Esophagus (tissue), 2 donors: ENCODE measurements around the gene HNRNPF. TPM values are rescaled to one million over a fixed set of nuclear protein-coding genes. Genes with fewer than 3 reads are reported as not detected.
A peak's percentile ranks its signal among the peaks of the same experiment; 100 is the strongest.
"Not testable (repeated sequence)": the region's sequence is repeated elsewhere in the genome, so short reads cannot be mapped to it uniquely, and the experiment has no call there.

Experiments used
- H3K27ac ChIP-seq, 2 donors: one replicate each; pipeline ENCODE4 v1.5.1; 2013; ENCODE audit warnings: low read depth in 2 of 2, mild to moderate bottlenecking in 2 of 2, inconsistent platforms in 1 of 2, low read length in 1 of 2, moderate library complexity in 1 of 2
- H3K27me3 ChIP-seq, 2 donors: one replicate each; pipeline ENCODE4 v1.6.1; 2013; ENCODE audit warnings: low read length in 2 of 2, control low read depth in 1 of 2, mild to moderate bottlenecking in 1 of 2; ENCODE audit not compliant: insufficient read depth in 2 of 2, control insufficient read depth in 1 of 2
- H3K36me3 ChIP-seq, 2 donors: one replicate each; pipeline ENCODE4 v1.6.1; 2013; ENCODE audit warnings: low read length in 1 of 2; ENCODE audit not compliant: control insufficient read depth in 2 of 2, insufficient read depth in 2 of 2
- H3K4me1 ChIP-seq, 2 donors: one replicate each; pipeline ENCODE4 v1.6.1; 2013; ENCODE audit warnings: low read length in 1 of 2; ENCODE audit not compliant: control insufficient read depth in 2 of 2, insufficient read depth in 2 of 2
- H3K4me3 ChIP-seq, 2 donors: one replicate each; pipeline ENCODE4 v1.5.1; 2013; ENCODE audit warnings: low read length in 2 of 2, mild to moderate bottlenecking in 2 of 2, low read depth in 1 of 2, moderate library complexity in 1 of 2
- H3K9me3 ChIP-seq, 2 donors: one replicate each; pipeline ENCODE4 v1.6.1; 2013; ENCODE audit warnings: mild to moderate bottlenecking in 2 of 2, low read depth in 1 of 2, low read length in 1 of 2, moderate library complexity in 1 of 2; ENCODE audit not compliant: control insufficient read depth in 2 of 2, insufficient read depth in 1 of 2
- WGBS, 2 donors: extraction: QIAGEN DNeasy Blood & Tissue Kit; methylation state at CpG; one replicate each; pipeline ENCODE4 v1.1.7; 2013; 5-methylcytosine and 5-hydroxymethylcytosine counted together
- polyA plus RNA-seq, 2 donors: library from polyadenylated mRNA; stranded (reverse); fragments of 200-250 nt; gene quantifications; one replicate each; pipeline ENCODE4 v1.2.3, GENCODE V29; 2013
- donor health status: healthy with polysubstance abuse.
- donor health status: Bipolar disorder and iron deficiency.

The HNRNPF gene
- polyA plus RNA-seq, 2 donors = 59.1 to 128 TPM

DNA sequence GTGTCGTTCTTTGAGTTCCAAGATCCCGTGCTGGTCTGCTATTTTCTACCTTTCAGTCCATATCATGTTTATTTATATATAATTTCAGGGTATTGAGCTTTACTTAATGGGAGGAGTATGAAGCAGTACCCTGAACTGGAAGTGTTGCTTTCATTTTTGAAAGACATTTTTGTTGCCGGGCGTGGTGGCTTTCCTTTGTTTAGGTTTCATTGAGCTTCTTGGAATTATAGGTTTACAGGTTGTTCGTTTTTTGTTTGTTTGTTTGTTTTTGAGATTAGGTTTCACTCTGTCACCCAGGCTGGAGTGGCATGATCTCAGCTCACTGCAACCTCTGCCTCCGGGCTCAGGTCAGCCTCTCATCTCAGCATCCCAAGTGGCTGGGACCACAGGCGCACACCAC lies 35.3 kb upstream of the HNRNPF start:
- peaks cover 0 to 3% of the 10 kb centered on the region in 2 donors for H3K4me1 ChIP-seq
- no peak overlapping the region for H3K27ac ChIP-seq
- H3K9me3 ChIP-seq = no peaks in the 10 kb centered on the region
- H3K4me3 ChIP-seq = no peak overlapping the region
- WGBS, 2 donors = 79 to 81% methylated on average over 7 of the region's 7 CpGs
- no peaks in the 10 kb centered on the region for H3K27me3 ChIP-seq
- no peaks in the 10 kb centered on the region for H3K36me3 ChIP-seq

GRCh38 chr10:43440463-43441134 lies 31.6 kb upstream of the HNRNPF start:
- Histone ChIP-seq H3K36me3 (no peaks in the 10 kb centered on the region), H3K4me3 (no peak overlapping the region), H3K4me1 (peaks cover 0 to 3% of the 10 kb centered on the region in 2 donors), H3K27ac (no peak overlapping the region), H3K9me3 (no peaks in the 10 kb centered on the region), H3K27me3 (no peaks in the 10 kb centered on the region)
- WGBS, 2 donors = 86 to 87% methylated on average over 5 of the region's 5 CpGs

GRCh38 chr10:43437141-43437870 lies 28.3 kb upstream of the HNRNPF start:
- Histone ChIP-seq H3K4me1 (no peaks in the 10 kb centered on the region), H3K36me3 (no peaks in the 10 kb centered on the region), H3K9me3 (no peaks in the 10 kb centered on the region), H3K4me3 (peak overlapping the region; percentile 76 to 90), H3K27ac (peak overlapping the region; percentile 95 to 98), H3K27me3 (no peaks in the 10 kb centered on the region)
- 4 to 7% methylated on average over 28 to 30 of the region's 30 CpGs for WGBS, 2 donors

GRCh38 chr10:43436291-43437140 lies 27.5 kb upstream of the HNRNPF start, which contains the start of gene ZNF487:
ZNF487 (plus strand) TSS chr10:43437111; CDS start chr10:43475814, 38,703 bp downstream.
- H3K36me3 ChIP-seq = no peaks in the 10 kb centered on the region
- H3K27ac ChIP-seq = peak within 1 kb of the TSS; percentile 95 to 98
- peak within 1 kb of the TSS; percentile 76 to 90 for H3K4me3 ChIP-seq
- H3K9me3 ChIP-seq = no peaks in the 10 kb centered on the region
- no peaks in the 10 kb centered on the region for H3K4me1 ChIP-seq
- H3K27me3 ChIP-seq = no peaks in the 10 kb centered on the region
- WGBS, 2 donors = 0% methylated on average over 60 to 69 of the region's 69 CpGs

DNA sequence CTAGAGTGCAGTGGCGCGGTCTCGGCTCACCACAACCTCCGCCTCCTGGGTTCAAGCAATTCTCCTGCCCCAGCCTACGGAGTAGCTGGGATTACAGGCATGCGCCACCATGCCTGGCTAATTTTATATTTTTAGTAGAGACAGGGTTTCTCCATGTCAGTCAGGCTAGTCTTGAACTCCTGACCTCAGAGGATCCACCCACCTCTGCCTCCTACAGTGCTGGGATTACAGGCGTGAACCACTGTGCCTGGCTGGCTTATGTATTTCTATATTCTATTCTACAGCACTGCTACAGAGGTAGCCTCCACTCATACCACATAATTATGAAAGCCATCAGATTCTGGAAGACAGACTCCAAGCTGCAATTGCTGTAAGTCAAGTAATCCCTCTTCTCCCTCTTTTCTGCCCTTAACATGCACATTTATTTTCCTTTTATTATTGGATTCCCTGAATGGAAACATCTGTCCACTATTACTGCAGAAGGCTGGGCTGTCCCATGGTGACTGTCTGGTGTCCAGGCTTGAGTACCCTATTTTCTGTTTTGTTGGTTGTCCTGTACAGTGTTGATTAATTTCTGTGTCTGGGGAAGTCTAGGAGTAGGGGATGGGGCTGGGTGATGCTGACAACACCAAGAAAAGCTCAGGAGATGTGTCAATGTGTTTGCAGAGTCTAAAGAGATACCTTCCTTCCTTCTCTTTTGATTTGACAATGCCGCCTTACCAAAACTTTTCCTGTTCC lies 22.1 kb upstream of the HNRNPF start:
- H3K36me3 ChIP-seq = no peaks in the 10 kb centered on the region
- H3K27ac ChIP-seq = no peak overlapping the region
- no peaks in the 10 kb centered on the region for H3K27me3 ChIP-seq
- 91% methylated on average over 8 of the region's 8 CpGs for WGBS, 2 donors
- H3K9me3 ChIP-seq = no peaks in the 10 kb centered on the region
- H3K4me3 ChIP-seq = no peak overlapping the region
- no peaks in the 10 kb centered on the region for H3K4me1 ChIP-seq

DNA sequence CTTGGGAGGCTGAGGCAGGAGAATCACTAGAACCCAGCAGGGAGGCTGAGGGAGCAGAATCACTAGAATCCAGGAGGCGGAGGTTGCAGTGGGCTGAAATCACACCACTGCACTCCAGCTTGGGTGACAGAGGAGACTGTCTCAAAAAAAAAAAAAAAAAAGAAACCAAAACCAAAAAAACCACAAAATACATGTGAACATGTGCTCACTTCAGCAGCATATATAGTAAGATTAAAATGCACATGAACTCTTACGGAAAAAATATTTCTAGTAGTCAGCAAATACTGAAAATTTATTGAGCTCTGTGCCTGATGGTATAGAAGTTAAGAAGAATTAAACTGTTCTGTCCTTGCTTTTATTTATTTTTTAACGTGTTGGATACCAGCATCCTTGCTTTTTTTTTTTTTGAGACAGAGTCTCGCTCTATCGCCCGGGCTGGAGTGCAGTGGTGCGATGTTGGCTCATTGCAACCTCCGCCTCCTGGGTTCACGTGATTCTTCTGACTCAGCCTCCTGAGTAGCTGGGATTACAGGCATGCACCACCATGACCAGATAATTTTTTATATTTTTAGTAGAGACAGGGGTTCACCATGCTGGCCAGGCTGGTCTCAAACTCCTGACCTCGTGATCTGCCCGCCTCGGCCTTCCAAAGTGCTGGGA lies 18.3 kb upstream of the HNRNPF start:
- Histone ChIP-seq H3K36me3 (no peaks in the 10 kb centered on the region), H3K27ac (no peak overlapping the region), H3K4me3 (no peak overlapping the region), H3K4me1 (no peaks in the 10 kb centered on the region), H3K9me3 (no peaks in the 10 kb centered on the region), H3K27me3 (no peaks in the 10 kb centered on the region)
- 84 to 87% methylated on average over 12 of the region's 12 CpGs for WGBS, 2 donors

DNA sequence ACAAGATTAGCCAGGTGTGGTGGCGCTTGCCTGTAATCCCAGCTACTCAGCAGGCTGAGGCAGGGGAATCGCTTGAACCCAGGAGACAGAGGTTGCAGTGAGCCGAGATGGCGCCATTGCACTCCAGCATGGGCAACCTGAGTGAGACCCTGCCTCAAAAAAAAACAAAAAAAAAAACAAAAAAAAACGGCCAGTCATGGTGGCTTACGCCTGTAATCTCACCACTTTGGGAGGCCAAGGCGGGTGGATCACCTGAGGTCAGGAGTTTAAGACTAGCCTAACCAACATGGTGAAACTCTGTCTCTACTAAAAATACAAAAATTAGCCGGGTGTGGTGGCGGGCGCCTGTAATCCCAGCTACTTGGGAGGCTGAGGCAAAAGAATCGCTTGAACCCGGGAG lies 17.5 kb upstream of the HNRNPF start:
- H3K4me1 ChIP-seq, H3K27ac ChIP-seq, H3K27me3 ChIP-seq, H3K4me3 ChIP-seq, H3K36me3 ChIP-seq, H3K9me3 ChIP-seq: not testable (repeated sequence)
- 94 to 96% methylated on average over 12 of the region's 12 CpGs for WGBS, 2 donors

- 70 to 77% methylated on average over 6 of the region's 6 CpGs for WGBS, 2 donors
- Histone ChIP-seq H3K4me1 (no peaks in the 10 kb centered on the region), H3K4me3 (no peak overlapping the region), H3K27ac (no peak overlapping the region), H3K36me3 (no peaks in the 10 kb centered on the region), H3K27me3 (no peaks in the 10 kb centered on the region), H3K9me3 (no peaks in the 10 kb centered on the region)
Observed at GRCh38 chr10:43424416-43424815, 15.4 kb upstream of the HNRNPF start.

DNA sequence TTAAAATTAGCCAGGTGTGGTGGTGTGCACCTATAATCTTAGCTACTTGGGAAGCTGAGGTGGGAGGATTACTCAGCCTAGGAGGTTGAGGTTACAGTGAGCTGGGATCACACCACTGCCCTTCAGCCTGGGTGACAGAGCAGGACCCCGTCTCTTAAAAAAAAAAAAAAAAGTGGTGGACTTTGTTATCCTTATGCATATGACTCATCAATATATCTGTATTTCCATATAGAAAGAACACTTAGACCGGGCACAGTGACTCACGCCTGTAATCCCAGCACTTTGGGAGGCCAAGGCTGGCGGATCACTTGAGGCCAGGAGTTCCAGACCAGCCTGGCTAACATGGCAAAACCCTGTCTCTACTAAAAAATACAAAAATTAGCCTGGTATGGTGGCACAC lies 13.0 kb upstream of the HNRNPF start:
- WGBS, 2 donors = 73 to 78% methylated on average over 4 of the region's 4 CpGs
- peak overlapping the region in 1 of 2 donors; percentile 49 for H3K27ac ChIP-seq

More for the DNA sequence above, 13.0 kb upstream of the HNRNPF start:
- H3K9me3 ChIP-seq, H3K4me1 ChIP-seq, H3K27me3 ChIP-seq, H3K4me3 ChIP-seq, H3K36me3 ChIP-seq: not testable (repeated sequence)
